ENCODE data around the gene LPA.
"Not testable (repeated sequence)": the region's sequence is repeated elsewhere in the genome, so short reads cannot be mapped to it uniquely, and the experiment has no call there.

LPA gene

GRCh38 chr6:160664198-160664597, at the start of gene LPA:
Gene LPA (minus strand): TSS chr6:160664275. CDS start chr6:160664214, 61 bp downstream.
- DNase-seq: not testable (repeated sequence)

GRCh38 chr6:160708993-160709392, 44.9 kb upstream of the LPA start:
- not testable (repeated sequence) for DNase-seq

- DNase-seq: not testable (repeated sequence)
Observed at GRCh38 chr6:160704688-160705087, 40.6 kb upstream of the LPA start.

GRCh38 chr6:160701918-160702680, 38.0 kb upstream of the LPA start, which contains the start of gene PLG:
Gene PLG (plus strand): TSS chr6:160702244. CDS start chr6:160702305, 61 bp downstream.
- not testable (repeated sequence) for DNase-seq

GRCh38 chr6:160697826-160698225, 33.8 kb upstream of the LPA start:
- DNase-seq: no peak
- no peak for TF ChIP-seq POLR2A (IDR thresholded peaks at IDR 0.05; ENCODE audit: low read length)
- TF ChIP-seq GATA1 (IDR thresholded peaks at IDR 0.05; ENCODE audit: low read depth, low read length): no peak

- not testable (repeated sequence) for DNase-seq
Observed at GRCh38 chr6:160696884-160697283, 32.8 kb upstream of the LPA start.

- not testable (repeated sequence) for DNase-seq
Observed at GRCh38 chr6:160695622-160696021, 31.5 kb upstream of the LPA start.

GRCh38 chr6:160695025-160695424, 30.9 kb upstream of the LPA start:
- not testable (repeated sequence) for DNase-seq

GRCh38 chr6:160692369-160692959, 28.4 kb upstream of the LPA start:
- TF ChIP-seq POLR2A (IDR thresholded peaks at IDR 0.05; ENCODE audit: low read length) (no peak), GATA1 (IDR thresholded peaks at IDR 0.05; ENCODE audit: low read depth, low read length) (no peak)
- no peak for DNase-seq

- no peak for DNase-seq
- TF ChIP-seq GATA1 (IDR thresholded peaks at IDR 0.05; ENCODE audit: low read depth, low read length) (no peak), POLR2A (IDR thresholded peaks at IDR 0.05; ENCODE audit: low read length) (no peak)
Observed at GRCh38 chr6:160691617-160692016, 27.5 kb upstream of the LPA start.

- DNase-seq: no peak
- TF ChIP-seq GATA1 (IDR thresholded peaks at IDR 0.05; ENCODE audit: low read depth, low read length) (no peak), POLR2A (IDR thresholded peaks at IDR 0.05; ENCODE audit: low read length) (no peak)
Observed at GRCh38 chr6:160690458-160690857, 26.4 kb upstream of the LPA start.

GRCh38 chr6:160685762-160686450, 21.8 kb upstream of the LPA start:
- TF ChIP-seq POLR2A (IDR thresholded peaks at IDR 0.05; ENCODE audit: low read length): no peak
- no peak for TF ChIP-seq GATA1 (IDR thresholded peaks at IDR 0.05; ENCODE audit: low read depth, low read length)
- DNase-seq: no peak

- DNase-seq: not testable (repeated sequence)
Observed at GRCh38 chr6:160685101-160685761, 21.2 kb upstream of the LPA start.

- no peak for TF ChIP-seq GATA1 (IDR thresholded peaks at IDR 0.05; ENCODE audit: low read depth, low read length)
- TF ChIP-seq POLR2A (IDR thresholded peaks at IDR 0.05; ENCODE audit: low read length): no peak
Observed at GRCh38 chr6:160679402-160679769, 15.3 kb upstream of the LPA start.

GRCh38 chr6:160678744-160679401, 14.8 kb upstream of the LPA start:
- no peak for DNase-seq
- no peak for TF ChIP-seq GATA1 (IDR thresholded peaks at IDR 0.05; ENCODE audit: low read depth, low read length)
- TF ChIP-seq POLR2A (IDR thresholded peaks at IDR 0.05; ENCODE audit: low read length): no peak

More at GRCh38 chr6:160679402-160679769, 15.3 kb upstream of the LPA start:
- DNase-seq: peak in 1 of 2 experiments; percentile 5
